GM21786 (cell line): ENCODE data around the gene PKP2.
A peak's percentile ranks its signal among the peaks of the same experiment; 100 is the strongest.

Source experiments
- ATAC-seq: cut with Tn5 transposase; IDR thresholded peaks from one replicate; pipeline ENCODE4 v1.9.1; 2021; ENCODE audit not compliant: unreplicated experiment

The PKP2 gene

DNA sequence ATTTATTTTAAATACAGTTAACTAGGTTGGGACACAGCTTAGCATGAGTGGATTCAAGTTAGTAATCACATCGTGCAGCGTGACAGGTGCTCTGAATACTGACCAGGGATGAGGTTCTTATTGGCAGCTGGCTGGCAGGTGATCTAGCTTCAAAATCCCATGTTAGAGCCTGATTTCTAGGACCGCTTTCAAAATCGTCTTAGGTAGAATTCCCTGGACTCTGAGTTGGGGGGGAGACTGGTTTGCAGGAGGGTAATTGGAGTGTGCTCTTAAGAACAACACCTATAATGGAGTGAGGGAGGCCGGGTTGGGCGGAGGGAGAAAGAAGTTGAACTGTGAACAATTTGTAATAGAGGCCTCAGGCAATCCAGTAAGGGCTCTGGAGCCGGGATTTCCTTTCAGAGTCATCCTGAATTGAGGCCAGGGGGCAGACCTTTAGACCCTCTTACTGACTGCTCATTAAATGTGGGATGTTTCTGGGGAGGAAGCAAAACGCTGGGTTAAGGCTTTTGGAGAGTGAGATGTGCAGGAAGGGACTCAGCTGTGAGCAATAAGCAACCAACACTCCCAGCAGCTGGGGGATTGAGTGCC is 140.0 kb downstream of the PKP2 start:
- no peak for ATAC-seq

DNA sequence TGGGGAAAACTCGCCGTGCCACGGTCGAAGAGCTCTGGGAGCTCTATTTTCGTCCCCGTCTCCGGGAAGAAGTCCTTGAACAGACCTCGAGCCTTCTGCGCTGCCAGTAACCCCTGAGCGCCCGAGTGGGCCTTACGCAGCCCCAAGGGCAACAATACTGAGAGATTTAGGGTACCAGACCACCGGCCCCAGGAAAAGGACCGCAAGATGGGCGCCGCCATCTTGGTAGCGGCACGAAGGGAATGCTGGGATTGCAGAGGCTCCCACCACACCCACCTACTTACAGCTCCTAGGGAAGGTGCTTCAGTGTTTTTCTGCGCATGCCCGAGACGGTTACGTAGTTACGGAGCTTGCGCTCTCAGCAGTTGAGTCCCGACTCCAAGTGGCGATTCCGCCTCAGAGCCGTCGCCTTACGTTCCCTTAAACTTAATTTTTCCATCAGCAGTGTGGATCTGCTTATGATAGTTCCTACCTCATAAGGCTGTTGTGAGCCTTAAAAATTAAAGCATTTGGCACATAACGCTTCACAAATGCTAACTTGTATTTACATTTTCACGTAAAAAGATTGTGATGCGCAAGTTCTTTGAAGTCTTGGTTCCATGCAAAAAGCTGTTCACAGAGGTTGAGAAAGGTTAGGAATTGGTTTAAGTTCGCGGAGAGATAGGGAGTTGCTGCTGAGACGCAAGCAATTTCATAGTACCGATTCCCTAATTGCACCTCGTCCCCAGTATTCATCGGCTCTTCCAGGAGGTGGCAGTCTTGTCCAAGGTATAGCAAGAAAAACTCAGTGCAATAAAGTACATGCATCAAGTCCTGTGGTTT is 140.7 kb downstream of the PKP2 start, which contains the start of gene YARS2:
Gene YARS2, minus strand, starts transcription at position 244 of the 822 bp plus-strand sequence. Its CDS starts 23 bp downstream, at position 221.
- peak; percentile 90 for ATAC-seq

DNA sequence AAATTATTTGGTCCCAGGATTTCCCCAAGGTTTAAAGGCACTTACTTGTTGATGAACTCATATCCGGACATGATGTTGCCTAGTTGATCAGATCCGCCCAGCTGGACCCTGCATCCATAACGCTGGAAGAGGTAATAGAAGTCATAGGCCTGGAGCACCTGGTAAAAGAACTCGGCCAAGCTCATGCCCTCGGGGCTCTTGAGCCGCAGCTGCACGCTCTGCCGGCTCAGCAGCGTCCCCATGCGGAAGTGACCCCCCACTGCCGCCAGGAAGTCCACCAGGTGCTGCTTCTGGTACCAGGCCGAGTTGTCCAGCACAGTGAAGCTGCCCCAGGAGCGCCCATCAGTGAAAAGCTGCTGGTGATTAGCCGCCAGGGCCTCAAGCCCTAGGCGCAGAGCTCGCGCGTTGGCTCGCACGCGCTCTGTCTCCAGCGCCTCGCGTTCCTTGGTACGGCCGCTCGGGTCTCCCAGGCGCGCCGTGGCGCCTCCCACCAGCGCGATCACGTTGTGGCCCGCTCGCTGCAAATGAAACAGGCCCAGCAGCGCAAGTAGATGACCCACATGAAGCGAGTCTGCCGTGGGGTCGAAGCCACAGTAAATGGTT is 141.4 kb downstream of the PKP2 start:
- ATAC-seq = peak; percentile 74

DNA sequence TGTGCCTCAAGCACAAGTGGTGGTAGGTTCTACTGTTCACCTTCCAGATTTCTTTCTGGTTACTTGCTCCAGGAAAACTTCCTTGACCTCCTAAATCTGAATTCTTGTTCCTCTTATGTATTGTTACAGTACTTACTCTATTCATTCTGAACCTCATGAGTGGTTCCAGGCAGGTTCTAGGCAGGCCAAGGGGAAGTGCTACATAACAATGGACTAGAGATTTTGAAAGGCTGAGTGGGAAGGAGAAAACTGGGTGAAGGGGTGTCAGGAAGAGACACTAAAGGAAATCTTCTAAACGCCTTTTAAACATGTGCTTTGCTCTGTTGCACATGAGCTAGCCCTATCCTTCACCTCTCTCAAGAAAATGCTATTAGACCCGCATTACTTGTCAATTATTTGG is 142.5 kb downstream of the PKP2 start:
- ATAC-seq = no peak

DNA sequence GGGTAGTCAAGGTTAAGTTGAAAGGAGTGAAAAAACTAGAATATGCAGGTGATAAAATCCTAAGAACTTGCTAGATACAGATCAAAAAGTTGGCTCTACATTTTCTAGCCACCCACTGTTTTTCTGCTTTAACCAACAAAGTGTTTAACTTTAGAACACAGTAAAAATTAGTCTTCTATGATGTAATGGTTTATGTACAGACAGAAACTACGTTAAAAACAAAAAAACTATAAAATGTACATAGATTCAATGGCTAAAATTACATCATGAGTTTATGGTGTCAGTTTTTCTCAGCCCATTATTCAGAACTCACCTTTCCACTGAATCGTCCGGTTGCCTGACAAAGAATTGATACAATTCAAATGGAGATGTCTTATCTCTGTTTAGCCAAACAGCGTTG is 143.0 kb downstream of the PKP2 start:
- no peak for ATAC-seq

DNA sequence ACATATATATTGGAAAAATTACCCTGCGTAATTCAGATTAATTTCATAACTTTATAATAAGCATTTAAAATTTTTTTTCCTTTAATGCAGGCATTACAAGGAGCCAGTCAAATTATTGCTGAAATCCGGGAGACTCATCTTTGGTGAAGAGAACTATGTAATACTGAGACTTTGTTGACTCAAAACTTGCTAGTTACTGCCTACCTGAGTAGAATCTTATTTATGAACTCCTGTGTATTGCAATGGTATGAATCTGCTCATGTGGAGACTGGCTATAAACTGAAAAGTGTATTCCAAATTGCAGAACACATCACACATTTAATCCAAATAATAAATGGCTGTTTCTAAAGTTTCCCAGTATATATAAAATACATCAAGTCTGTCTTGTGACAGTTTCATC is 153.3 kb downstream of the PKP2 start:
- no peak for ATAC-seq

DNA sequence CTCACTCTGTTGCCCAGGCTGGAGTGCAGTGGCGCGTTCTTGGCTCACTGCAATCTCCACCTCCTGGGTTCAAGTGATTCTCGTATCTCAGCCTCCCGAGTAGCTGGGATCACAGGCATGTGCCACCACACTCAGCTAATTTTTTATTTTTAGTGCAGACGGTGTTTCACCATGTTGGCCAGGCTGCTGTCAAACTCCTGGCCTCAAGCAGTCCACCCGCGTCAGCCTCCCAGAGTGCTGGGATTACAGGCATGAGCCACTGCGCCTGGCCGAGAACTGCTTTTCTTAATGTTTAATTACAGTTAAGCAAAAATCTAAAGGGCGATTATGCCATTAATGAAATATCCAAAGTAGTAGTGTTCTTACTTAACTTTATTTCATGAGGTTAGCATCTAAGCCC is 154.4 kb downstream of the PKP2 start:
- ATAC-seq = no peak
